SK-N-SH treated with all-trans-retinoic acid at 6 μM for 48 hours (cell line): Measurements from ENCODE around the gene OR5AR1.

Experiments used
- ATAC-seq: fragments of 200-7000 bp; cut with Tn5 transposase; 3 replicates; pipeline ENCODE4 v1.9.1; 2020; ENCODE audit warnings: mild to moderate bottlenecking, moderate library complexity
- BACH2 ChIP-seq: fragments of 250-450 bp; sonication (Bioruptor Pico); IDR thresholded peaks from 2 replicates; pipeline ENCODE4 v1.9.0; 2021; ENCODE audit warnings: mild to moderate bottlenecking, borderline replicate concordance
- CREB5 ChIP-seq: fragments of 250-450 bp; sonication (Bioruptor Pico); IDR thresholded peaks from 2 replicates; pipeline ENCODE4 v1.5.1; 2020; ENCODE audit warnings: low read depth, mild to moderate bottlenecking, moderate library complexity
- ESRRG ChIP-seq: fragments of 250-450 bp; sonication (Bioruptor Pico); IDR thresholded peaks from 2 replicates; pipeline ENCODE4 v1.6.1; 2021; ENCODE audit warnings: mild to moderate bottlenecking
- GLIS3 ChIP-seq: fragments of 250-450 bp; sonication (Bioruptor Pico); IDR thresholded peaks from 2 replicates; pipeline ENCODE4 v1.5.0; 2020; ENCODE audit warnings: mild to moderate bottlenecking, moderate library complexity
- ISL1 ChIP-seq: fragments of 250-450 bp; sonication (Bioruptor Pico); IDR thresholded peaks from 2 replicates; pipeline ENCODE4 v2.1.2; 2022; ENCODE audit warnings: mild to moderate bottlenecking, moderate library complexity
- OSR1 ChIP-seq: fragments of 250-450 bp; sonication (Bioruptor Pico); IDR thresholded peaks from 2 replicates; pipeline ENCODE4 v1.8.0; 2022; ENCODE audit warnings: moderate library complexity, mild to moderate bottlenecking, inconsistent platforms
- PATZ1 ChIP-seq: fragments of 250-450 bp; sonication (Bioruptor Pico); IDR thresholded peaks from 2 replicates; pipeline ENCODE4 v1.8.0; 2020; ENCODE audit warnings: mild to moderate bottlenecking, moderate library complexity, borderline replicate concordance
- POU6F1 ChIP-seq: fragments of 250-450 bp; sonication (Bioruptor Pico); IDR thresholded peaks from 2 replicates; pipeline ENCODE4 v1.8.0; 2021; ENCODE audit warnings: low read depth, mild to moderate bottlenecking, moderate library complexity, borderline replicate concordance
- SNAI2 ChIP-seq: fragments of 250-450 bp; sonication (Bioruptor Pico); IDR thresholded peaks from 2 replicates; pipeline ENCODE4 v1.5.0; 2020; ENCODE audit warnings: mild to moderate bottlenecking, moderate library complexity
- TCF4 ChIP-seq: fragments of 250-450 bp; sonication (Bioruptor Pico); IDR thresholded peaks from 2 replicates; pipeline ENCODE4 v1.8.0; 2021; ENCODE audit warnings: mild to moderate bottlenecking, moderate library complexity, borderline replicate concordance
- TOX ChIP-seq: fragments of 250-450 bp; sonication (Bioruptor Pico); IDR thresholded peaks from 2 replicates; pipeline ENCODE4 v1.8.0; 2021; ENCODE audit warnings: mild to moderate bottlenecking, moderate library complexity, borderline replicate concordance
- TSHZ2 ChIP-seq: fragments of 250-450 bp; sonication (Bioruptor Pico); IDR thresholded peaks from 2 replicates; pipeline ENCODE4 v1.5.0; 2020; ENCODE audit warnings: mild to moderate bottlenecking, moderate library complexity
- ZFP3 ChIP-seq: fragments of 250-450 bp; sonication (Bioruptor Pico); IDR thresholded peaks from 2 replicates; pipeline ENCODE4 v1.5.0; 2020; ENCODE audit warnings: mild to moderate bottlenecking, moderate library complexity
- ZFP30 ChIP-seq: fragments of 450-650 bp; formaldehyde crosslinking; IDR thresholded peaks from 2 replicates; pipeline ENCODE4 v1.5.0; 2022; ENCODE audit warnings: mild to moderate bottlenecking, moderate library complexity
- ZNF565 ChIP-seq: fragments of 450-650 bp; formaldehyde crosslinking; conservative IDR thresholded peaks from 2 replicates; pipeline ENCODE4 v1.5.0; 2020; ENCODE audit warnings: low read depth, mild to moderate bottlenecking, moderate library complexity
- ZNF70 ChIP-seq: fragments of 450-650 bp; formaldehyde crosslinking; IDR thresholded peaks from 2 replicates; pipeline ENCODE4 v1.5.0; 2020; ENCODE audit warnings: mild to moderate bottlenecking, moderate library complexity

OR5AR1 gene

GRCh38 chr11:56663386-56663785, at the start of gene OR5AR1:
Gene OR5AR1 (plus strand): TSS chr11:56663686. CDS start chr11:56663686, 0 bp downstream.
- TF ChIP-seq POU6F1 (CRISPR knock-in tag), result no peak
- TF ChIP-seq ZNF70 (CRISPR knock-in tag), result no peak
- no peak for TF ChIP-seq TSHZ2 (CRISPR knock-in tag)
- no peak for TF ChIP-seq BACH2 (CRISPR knock-in tag)
- ATAC-seq, result no peak

- TF ChIP-seq TCF4 (CRISPR knock-in tag) (no peak), POU6F1 (CRISPR knock-in tag) (no peak), PATZ1 (no peak), TSHZ2 (CRISPR knock-in tag) (no peak), ISL1 (CRISPR knock-in tag) (no peak)
- TF ChIP-seq, all 23 proteins: peak for 0
- ATAC-seq, result peak; percentile 97
Measured at GRCh38 chr11:56624661-56625110, 38.8 kb upstream of the OR5AR1 start.

- TF ChIP-seq ZNF70 (CRISPR knock-in tag) (no peak), POU6F1 (CRISPR knock-in tag) (no peak), ZFP30 (CRISPR knock-in tag) (no peak), TOX (CRISPR knock-in tag) (no peak), SNAI2 (no peak), ZFP3 (no peak), GLIS3 (no peak), CREB5 (CRISPR knock-in tag) (no peak), TSHZ2 (CRISPR knock-in tag) (no peak), ESRRG (CRISPR knock-in tag) (no peak), ZNF565 (CRISPR knock-in tag) (no peak), OSR1 (no peak)
- ATAC-seq, result no peak
Measured at GRCh38 chr11:56625946-56626345, 37.5 kb upstream of the OR5AR1 start.
